ENCODE data around the gene CD46.
A peak's percentile ranks its signal among the peaks of the same experiment; 100 is the strongest.

The CD46 gene

DNA sequence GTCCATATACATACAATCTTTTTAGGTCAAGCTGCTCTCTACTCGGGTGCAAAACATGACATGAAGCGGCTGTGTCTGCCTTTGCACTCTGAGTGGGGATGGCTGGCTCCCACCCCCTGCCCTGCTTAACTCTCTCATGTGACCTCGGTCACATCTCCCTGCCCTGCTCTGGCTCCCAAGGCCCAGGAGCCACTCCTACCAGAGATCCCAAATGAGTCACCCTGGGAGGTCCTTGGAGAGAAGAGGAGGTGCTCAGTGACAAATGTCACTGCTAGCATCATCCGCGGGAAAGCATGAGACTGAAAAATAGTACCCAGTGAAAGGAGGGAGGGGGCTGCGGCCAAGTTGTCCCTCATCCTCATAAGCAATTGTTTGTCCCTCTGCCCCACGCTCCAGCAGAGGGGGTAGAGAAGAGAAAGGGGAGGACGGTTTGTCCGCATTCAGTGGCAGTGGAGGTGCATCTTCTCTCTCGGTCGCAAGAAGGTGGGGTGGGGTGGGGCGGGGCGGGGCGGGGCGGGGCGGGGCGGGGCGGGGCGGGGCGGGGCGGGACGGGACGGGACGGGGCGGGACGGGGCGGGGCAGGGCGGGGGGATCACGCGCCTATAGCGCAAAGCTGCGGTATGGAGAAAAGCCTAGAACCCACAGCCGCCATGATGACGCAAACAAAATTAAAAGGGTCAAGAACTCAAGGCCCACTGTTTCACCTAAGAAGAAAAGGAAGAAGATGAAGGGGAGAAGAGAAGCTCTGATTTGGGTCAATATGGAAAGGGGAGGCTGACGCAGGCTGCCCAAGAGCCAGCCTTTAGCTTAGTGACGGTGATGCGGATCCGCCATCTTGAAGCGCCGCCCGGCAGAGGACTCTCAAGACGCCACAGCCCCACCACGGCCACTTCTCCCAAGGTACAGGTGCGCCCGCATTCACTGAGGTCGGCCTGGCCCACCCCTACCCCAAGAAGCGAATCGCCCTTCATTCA is 66.2 kb downstream of the CD46 start:
- no peak for DNase-seq

DNA sequence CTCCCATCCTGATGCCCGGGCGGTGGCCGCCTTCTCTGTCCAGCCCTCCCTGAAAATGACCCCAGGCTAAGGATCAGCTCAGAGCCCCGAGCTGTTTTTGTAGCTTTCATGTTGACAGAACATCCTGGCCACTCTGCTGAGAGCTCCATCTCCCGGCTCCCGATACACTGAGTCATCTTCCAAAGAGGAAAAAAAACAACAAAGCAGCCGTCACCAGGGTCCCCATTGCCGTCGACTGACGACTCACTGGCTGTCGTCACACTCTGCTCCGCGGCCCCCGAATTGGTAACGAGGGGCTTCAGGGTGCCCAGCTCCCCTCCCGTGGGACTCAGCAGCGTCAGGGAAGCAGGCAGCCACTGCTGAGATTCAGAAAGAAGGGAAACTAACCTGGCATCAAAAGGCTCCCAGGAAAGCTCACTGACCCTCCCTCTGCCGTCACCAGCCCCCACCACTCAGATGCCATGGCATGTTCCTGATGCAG is 67.2 kb downstream of the CD46 start:
- no peak for DNase-seq

DNA sequence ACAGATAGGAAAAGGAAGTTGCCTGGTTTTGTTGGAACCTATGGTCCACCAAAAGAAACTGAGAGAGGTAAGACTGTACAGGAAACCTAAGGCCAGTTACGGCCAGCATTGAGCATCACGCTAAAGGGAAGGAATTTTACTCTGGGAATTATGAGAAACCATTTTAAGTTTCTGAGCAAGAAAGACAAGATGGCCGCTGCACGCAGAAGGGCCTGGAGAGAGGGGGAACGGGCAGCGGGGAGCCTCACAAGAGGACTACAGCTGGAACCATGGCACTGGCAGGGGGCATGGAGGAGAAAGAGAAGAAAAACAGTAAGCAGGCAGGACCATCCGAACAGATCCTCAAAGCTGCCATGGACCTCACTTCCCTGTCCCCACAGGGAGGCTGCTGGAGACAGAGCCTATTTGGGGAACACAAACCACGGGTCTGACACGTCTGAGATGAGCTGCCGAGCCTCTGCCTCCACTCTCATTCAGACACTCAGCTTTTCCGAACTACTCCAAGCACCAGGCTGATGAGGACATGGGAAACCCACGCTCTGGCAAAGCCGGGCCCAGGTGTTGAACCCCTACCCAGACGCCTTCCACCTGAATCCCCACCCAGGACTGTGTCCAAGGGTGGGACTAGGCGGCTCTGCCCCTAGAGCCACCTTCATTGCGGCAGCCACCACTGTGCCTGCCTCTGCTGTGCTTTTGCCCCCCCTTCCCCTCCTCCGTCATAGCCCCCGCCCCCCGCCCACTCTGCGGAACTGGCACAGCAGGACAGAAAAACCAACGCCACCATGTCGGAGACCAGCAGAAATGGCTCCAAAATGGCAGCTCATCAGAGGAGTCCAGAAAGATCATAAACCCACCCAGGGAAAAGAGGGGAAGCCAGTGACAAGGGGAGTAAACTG is 69.0 kb downstream of the CD46 start:
- no peak for DNase-seq

DNA sequence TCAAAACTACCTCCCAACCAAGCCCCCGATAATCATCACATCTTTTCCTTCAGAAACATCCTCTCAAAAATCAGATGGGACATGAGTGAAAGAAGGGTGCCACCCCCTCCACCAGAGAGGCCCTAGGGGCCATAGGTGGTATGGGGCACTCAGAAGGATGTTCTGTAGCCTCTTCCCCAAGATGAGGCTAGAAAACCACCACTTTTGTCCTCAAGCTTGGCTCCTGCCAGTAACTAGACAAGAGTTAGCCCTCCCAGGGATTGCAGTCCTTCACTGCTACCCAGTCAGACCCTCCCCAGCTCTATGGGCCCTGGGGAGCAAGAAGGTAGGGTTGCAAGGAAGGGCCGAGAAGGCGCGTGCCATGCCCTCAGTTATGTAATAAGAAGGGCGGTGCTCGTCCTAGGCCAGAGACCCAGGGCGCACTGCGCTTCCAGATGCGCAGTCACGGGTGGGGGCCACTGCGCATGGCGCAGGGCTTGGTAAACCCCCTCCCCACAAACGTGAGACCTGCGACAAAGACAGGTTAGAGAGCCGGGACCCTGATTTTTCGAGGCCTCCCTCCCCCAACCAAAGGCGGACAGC is 69.7 kb downstream of the CD46 start:
- DNase-seq: no peak

DNA sequence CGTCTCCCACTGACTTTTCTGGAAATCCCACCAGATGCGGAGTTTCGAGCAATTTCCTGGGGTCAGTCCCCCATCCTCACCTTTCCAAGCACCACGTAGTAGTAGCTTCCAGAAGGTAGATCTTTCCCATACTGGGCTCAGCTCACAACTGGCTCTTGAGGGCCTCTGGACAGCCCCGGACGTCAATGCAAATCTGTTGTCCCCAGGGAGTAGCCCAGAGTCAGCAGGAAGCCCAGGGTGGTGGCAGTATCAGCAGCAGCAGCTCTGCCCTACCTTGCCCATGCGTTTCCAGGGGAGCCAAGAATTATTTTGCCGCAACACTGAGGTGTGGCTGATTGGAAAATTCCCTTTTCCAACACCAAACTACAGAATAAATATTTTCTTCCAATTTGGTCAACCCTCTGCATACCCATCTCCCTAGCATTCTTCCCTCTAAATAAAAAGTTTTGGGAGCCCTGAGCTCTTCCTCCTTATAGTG is 70.3 kb downstream of the CD46 start:
- DNase-seq: no peak

DNA sequence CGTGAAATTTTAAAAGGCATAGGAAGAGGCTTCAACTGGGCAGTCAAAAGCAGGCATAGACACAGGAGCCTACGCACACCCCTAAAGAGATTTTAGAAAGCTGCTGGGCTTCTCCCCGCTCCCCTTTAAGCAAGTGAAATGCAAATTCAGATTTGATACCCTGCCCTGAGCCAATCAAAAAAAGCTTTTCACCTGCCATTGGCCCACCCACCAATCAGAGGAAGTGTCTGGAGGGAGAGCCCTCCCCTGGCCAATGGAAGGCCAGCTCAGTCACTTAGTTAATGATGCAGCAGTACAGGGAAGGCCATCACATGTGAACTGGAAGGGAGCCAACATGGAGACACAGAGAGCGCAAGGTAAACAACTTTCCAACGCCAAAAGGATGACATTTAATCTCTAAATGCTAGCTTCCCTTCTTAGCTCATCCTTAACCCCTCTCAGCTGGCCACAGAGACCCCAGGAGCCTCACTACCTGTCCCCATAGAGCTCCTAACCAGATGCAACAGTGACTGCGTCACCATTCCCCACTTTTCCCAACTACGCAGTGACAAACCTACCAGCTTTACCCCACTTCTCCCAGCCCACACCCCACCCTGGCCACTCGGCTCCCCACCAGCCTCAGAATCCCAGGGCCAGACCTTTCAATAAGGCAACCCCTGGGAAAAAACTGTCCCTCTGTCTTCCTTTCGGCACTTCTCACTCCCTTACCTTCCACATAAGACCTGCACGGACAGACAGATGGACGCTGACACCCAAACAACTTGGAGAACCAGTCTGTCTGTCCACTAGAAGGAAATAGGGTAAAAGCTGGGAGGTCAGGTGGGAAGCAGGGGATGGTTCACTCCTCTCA is 71.0 kb downstream of the CD46 start:
- peak; percentile 89 for DNase-seq

DNA sequence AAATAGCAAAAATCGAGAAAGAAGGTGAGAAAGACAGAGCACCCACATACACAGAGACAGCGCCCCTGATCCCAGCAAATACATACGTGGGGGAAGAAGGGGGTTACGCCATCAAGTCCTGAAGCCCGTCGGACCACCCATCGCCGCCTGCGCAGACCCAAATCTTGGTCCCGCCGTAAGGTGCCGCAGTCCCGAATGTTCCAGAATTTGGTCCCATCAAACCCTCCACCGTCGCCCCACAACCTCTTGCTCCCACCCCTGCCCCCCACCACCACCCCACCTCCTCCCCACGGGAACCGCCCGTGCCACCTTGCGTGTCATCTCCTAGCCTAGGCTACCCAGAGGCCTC is 71.7 kb downstream of the CD46 start:
- DNase-seq: no peak

DNA sequence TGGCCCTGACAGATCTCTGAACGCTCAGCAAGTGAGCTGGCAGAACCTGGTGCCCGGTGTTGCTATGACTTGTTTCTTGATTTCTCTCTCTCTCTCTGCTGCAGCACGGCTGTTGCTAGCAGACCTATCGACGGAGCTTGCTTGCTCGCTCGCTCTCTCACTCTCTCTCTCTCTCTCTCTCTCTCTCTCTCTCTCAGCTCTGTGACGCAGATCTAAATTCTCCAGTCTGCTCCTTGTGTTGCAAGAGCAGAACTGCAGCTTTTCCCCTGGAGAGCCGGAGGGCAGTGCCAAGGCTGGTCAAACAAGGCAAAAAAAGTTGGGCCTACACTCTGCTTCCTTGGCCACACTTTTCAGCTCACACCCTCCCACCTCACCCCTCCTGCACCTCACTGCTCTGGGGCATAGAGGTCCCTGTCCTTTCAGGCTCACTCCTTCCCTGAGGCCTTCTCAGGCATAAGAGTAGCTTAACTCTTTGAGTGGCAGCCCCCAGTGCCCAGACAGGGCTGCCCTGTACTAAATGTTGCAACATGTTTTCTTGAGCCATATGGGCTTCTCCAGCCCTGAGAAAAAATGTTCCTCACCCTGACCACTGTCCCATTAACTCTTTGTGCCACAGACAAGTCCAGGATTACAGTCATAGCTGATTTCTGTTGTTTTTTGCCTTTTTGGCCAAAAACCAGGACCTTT is 72.2 kb downstream of the CD46 start:
- DNase-seq: peak; percentile 92

DNA sequence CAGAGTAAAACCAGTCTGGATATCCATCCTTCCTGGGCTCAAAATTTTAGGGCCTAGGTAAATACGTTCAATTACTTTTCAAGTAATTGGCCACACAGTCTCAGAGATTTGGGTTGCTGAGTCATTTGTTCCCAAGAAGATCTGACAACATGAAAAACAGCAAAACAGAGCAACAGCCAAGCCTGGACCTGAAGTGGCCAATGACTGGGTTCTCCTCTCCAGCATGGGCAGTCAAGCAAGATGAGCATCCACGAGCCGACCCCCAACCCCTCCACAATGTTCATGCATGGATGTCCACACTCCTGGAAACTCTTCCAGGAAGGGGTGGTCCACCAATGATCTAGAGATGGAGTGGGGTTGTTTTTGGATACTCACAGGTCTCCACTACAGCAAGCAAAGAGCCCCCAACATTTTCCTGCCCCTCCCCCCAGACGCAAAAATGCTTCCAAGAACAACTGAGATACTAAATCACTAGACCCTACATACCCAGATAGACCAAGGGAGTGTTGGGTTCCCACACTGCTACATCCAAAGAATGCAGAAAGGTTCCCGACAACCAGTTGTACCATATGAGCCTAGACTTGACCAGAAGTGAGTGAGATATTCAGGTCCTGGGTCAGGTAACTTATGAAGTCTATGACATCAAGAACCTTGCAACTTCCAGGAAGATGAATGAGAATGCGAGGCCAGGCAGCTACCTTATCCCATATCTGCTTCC is 73.0 kb downstream of the CD46 start:
- DNase-seq: no peak

DNA sequence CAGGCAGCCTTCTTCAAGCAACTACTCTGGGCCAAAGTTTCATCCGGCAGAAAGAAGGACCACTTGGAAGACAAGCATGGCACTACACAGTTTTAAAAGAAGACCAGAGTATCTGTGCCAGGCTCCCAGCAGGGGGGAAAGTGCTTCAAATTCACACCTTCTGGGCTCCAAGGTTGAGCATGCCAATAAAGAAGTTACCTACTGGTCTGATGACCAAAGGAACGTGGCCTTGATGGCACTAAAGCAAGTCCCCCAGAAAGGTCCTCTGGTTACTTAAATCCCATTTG is 73.5 kb downstream of the CD46 start:
- no peak for DNase-seq

DNA sequence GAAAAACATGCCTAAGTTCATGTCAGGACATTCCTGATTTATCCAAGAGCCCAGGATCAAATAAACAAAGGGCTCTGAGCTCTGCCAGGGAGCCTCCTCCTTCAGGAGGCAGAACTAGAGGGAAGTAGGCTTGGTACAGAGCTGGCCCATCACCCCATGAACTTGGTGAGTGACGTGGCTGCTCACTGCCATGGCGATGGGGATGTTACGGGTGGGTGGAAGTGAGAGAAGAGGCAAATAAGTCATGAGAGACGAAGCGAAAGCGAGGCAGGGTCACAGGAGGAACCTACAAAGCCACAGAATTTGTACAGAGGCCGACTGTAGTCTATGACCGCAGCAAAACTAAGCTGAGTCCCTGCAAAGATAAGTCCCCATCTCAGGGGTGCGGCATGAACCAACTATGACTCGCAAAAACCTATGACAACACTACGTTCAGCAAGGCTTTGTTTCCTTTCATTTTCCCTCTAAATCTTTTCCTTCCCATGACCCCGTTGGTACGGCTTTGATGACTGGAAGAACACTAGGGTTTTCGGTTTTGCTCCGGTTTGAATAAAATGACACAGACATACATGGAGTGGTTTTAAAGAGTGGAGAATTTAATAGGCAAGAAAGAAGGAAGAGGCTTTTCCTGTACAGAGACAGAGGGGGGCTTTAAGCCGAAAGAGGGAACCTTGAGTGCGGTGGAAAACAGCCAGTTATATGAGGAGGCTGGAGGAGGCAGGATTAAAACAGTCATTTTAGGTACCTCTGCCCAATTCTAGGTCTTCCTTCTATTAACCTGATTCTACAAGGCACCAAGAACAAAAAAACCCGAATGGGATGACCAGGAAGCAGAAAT is 74.1 kb downstream of the CD46 start:
- peak; percentile 93 for DNase-seq

DNA sequence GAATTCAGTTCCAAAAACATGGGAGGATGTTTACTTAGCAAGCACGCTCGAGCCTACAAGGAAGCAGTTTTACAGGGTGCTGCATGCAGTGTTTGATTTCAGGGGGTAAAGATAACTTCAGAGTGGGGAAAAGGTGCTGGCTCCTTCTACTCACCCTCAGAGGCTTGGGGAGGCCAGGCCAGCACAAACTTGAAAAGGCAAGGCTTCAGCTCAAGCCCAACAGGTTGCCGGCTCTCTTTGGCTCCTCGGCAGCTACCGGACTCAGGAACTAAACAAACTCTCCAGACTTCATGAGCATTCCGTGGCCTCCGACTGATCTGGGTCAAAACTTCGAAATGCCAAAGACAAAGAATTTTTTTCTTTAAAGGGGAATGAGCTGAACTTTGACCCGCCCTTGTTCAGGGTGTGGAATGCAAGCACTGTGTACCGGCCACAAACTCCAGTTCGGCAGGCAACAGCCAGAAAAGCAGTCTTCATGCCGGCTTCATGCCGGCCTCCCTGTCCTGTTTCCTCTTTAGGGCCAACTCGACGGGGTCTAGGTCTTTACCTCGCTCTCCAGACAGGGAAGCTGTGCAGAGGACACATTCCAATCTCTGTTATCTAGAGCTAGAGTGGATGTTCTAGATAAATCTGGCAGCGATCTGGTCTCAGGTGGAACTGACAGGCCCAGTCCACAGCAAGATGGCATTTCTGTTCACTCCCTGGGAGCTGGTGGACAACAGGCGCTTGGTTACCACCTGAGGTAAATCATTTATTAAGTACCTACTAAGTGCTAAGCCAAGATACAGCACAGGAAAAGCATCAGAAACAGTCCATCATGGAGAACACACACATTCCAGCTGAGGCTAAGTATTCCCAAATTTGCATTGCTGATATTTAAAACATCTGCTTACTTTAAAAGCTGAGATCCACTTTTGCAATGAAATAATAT is 75.0 kb downstream of the CD46 start:
- no peak for DNase-seq

DNA sequence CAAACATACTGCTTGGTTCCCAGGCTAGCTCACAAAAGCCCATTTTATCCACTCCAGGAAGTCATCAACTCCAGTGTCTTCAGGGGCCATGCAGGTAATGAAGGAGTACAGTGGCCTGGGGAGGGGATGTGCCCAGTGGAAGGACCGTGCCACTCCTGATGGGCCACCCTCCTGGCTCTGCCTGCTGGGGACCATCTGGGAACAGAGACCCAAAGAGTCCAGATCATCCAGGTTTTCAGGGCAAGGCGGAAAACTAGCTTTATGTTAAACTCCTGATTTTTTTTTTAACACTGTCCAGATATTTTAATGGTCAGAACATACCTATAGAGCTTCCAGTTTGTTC is 75.6 kb downstream of the CD46 start:
- DNase-seq: no peak

DNA sequence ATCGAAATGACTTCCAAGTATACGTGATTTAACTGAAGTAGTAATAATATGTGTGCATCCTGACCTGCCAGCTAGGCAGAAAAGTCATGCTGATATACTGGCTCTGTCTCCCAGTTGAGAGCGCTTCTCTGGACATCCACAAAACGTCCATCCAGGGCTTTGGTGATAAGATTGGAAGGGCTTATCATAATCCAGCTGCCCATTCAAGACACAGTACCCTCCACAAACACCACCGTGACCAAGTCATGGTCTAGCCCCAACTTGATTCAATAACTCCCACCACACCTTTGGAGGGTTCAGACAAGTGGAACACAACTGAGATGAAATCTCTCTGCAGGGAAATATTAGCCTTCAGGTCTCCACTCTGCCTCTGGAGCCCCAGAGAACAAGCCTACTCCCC is 76.2 kb downstream of the CD46 start:
- DNase-seq: no peak

DNA sequence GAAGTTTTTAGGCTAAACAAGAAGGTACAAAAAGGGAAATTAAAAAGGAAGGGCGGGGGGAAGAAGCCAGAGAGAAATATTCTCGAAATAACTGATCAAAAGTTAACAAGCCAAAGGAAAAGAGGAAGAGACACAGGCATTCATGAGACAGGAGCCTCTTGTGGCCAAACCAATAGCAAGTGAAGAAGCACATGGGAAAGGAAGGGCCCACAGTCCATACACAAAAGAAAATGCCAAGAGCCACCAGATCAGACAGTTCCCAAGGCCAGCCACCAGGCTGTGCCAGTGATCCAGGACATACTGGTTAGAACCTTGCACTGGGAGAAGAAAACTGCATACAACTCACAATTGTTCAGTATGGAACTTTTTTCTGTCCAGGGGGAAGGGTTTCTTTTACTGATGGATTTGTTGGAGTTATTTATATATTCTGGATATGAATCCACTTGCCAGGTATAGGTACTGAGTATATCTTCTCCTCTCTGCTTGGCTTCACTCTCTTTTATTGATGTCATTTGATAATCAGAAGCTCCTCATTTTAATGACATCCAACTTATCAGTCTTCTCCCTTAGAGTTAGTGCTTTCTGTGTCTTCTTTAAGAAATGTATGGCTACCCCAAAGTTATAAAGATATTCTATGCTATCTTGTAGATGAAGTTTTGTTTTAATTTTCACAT is 76.8 kb downstream of the CD46 start:
- DNase-seq: peak; percentile 78

DNA sequence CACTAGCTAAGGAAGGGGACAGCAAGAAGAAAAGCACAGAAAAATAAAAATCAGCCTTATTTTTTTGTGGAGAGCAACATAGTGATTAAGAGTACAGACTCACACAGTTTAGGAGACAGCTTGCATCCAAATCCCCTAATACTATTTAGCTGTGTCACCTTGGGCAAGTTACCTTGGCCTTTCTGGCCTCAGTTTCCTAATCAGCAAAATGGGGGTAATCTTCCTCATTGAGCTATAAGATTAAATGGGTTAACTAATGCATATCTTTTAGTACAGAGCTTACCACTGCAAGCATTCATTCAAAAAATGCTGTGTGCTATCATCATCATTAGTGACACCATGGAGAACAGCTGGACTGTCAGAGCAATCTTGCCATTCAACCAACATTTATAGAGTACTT is 77.7 kb downstream of the CD46 start:
- DNase-seq: no peak

DNA sequence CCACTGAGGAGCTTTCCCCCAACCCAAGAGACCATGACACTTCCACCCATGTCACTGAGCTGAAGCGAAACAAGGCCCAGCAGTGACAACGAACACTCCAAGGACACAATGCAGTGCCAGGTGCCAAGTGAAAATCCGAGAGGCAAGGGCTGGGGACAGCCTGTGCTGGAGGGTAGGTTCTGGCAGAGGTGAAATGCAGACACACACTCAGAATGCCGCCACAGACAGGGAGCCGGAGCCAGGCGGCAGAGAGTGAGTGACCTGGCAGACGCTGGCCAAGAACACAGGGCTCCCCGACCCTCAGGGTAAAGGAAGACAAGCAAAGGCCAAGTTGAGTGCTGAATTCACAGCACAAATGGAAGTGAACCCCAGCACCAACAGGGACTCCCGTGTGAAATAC is 78.9 kb downstream of the CD46 start:
- DNase-seq: no peak

DNA sequence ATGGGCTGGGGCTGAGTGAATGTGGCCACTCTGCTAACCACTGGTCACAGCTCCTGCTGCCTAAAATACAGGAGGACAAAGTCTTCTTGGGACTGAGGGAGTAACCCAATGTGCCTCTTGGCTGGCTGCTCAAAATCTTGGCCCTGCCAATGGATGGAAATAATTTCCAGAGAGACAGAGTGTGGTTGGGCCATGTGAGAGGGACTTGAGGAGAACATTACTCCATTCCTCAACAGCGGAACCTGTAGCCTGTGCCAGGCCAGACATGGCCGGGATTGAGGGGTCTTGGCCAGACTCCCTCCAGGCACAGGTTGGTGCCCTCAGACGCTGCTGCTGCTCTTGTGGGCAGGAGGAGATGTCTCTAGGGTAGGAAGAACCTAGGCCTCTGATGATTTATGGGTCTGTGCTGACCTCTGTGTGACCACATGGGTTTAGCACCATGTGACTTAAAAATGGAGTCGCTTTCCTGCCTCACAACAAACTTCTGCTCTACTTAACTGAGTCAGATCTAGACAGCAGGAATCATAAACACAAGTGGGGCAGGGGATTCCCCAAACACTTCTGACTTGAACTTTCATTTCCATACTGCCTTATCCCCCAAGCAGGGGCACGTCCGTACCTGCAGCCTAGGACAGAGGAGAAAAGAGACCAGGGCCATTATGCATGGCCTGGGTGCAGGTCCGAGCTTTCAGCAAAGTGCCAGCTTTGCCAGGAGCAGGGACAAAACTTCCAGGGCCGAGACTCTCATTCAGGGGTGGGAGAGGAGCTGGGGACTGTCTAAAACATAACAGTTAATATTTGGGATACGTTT is 79.9 kb downstream of the CD46 start:
- DNase-seq: peak; percentile 67

Measured in CD4-positive, alpha-beta T cell treated with Interleukin-17A for 1 hour (primary cell).